ENCODE data around the gene SFXN3. TPM values are rescaled to one million over a fixed set of nuclear protein-coding genes. Genes with fewer than 3 reads are reported as not detected.

The SFXN3 gene
- total and polyA plus RNA-seq, 2 of the 13 experiments (the other 11 are each of a cell fraction or from before 2014, with no cell fraction given), result 16.8 to 71.5 TPM

- TF ChIP-seq SP2 (CRISPR knock-in tag; IDR thresholded peaks at IDR 0.05) (peak; percentile 39; the same call in 1 of the 2 replicates), FOXK2 (IDR thresholded peaks at IDR 0.05) (peak; percentile 58), RFXAP (CRISPR knock-in tag; IDR thresholded peaks at IDR 0.05; ENCODE audit: borderline replicate concordance) (peak; percentile 18; the same call in 1 of the 2 replicates), GFI1 (CRISPR knock-in tag; IDR thresholded peaks at IDR 0.05; ENCODE audit: borderline replicate concordance) (peak; percentile 47; the same call in 1 of the 2 replicates), RXRA (CRISPR knock-in tag; IDR thresholded peaks at IDR 0.05) (peak; percentile 9; the same call in 1 of the 2 replicates), HDAC1 (CRISPR knock-in tag; IDR thresholded peaks at IDR 0.05) (peak; percentile 44), FOXA1 (IDR thresholded peaks at IDR 0.05) (no peak), FOXA1 (CRISPR knock-in tag; IDR thresholded peaks at IDR 0.05) (peak; percentile 83), ZNF816 (CRISPR knock-in tag; IDR thresholded peaks at IDR 0.05; ENCODE audit: borderline replicate concordance) (no peak), ZFY (CRISPR knock-in tag; IDR thresholded peaks at IDR 0.05) (peak; percentile 45), SMARCE1 (IDR thresholded peaks at IDR 0.05; ENCODE audit: borderline replicate concordance) (no peak), TMF1 (CRISPR knock-in tag; IDR thresholded peaks at IDR 0.05; ENCODE audit: low read depth) (no peak), TARDBP (CRISPR knock-in tag; IDR thresholded peaks at IDR 0.05) (peak; percentile 8; the same call in 1 of the 2 replicates), ZNF768 (CRISPR knock-in tag; IDR thresholded peaks at IDR 0.05) (peak; percentile 8; the same call in 1 of the 2 replicates), RFX5 (IDR thresholded peaks at IDR 0.05; ENCODE audit: low read depth, low read length) (no peak), ZNF792 (CRISPR knock-in tag; IDR thresholded peaks at IDR 0.05) (0 out of 2 replicates have a peak, but pooled peaks have one; percentile 15), ELF1 (CRISPR knock-in tag; IDR thresholded peaks at IDR 0.05) (no peak), ZSCAN30 (CRISPR knock-in tag; IDR thresholded peaks at IDR 0.05) (no peak), SNAPC2 (CRISPR knock-in tag; IDR thresholded peaks at IDR 0.05) (no peak)
- TF ChIP-seq, protein P1, sequence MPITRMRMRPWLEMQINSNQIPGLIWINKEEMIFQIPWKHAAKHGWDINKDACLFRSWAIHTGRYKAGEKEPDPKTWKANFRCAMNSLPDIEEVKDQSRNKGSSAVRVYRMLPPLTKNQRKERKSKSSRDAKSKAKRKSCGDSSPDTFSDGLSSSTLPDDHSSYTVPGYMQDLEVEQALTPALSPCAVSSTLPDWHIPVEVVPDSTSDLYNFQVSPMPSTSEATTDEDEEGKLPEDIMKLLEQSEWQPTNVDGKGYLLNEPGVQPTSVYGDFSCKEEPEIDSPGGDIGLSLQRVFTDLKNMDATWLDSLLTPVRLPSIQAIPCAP (CRISPR knock-in tag; IDR thresholded peaks at IDR 0.05; ENCODE audit: low read depth), result no peak
Measured at GRCh38 chr10:101031796-101032636, 982 bp downstream of the SFXN3 start (continued).
